ENCODE measurements around the gene ZNF592. TPM values are rescaled to one million over a fixed set of nuclear protein-coding genes. Genes with fewer than 3 reads are reported as not detected.

ZNF592 gene
- polyA plus RNA-seq, 1 donor from 2014 or later = 3.9 TPM

DNA sequence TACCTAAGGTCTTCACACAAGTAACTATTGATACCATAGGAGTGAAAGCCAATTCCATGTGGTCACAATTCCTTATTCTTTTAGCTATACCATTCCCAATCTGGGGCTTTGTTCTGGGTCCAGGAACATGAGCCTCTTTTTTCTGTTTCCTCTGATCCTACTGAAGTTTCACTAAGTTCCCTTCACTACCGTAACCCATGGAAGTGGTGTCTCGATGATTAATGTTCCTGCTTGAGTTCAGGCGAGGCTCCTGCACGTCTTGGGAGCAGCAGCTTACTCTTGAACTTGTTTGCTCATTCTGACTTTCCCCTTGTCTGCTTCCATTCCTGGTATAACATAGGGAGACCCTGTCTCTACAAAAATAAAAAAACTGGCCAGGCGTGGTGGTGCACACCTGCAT lies 23.6 kb downstream of the ZNF592 start:
- no peaks in the 10 kb centered on the region for H4K20me1 ChIP-seq (ENCODE audit: insufficient read depth)
- H3K4me2 ChIP-seq (ENCODE audit: low read length) = no peak overlapping the region
- TF ChIP-seq TAF1 (IDR thresholded peaks at IDR 0.05; ENCODE audit: low read depth) (no peak), POLR2AphosphoS5 (IDR thresholded peaks at IDR 0.05) (no peak), RAD21 (conservative IDR thresholded peaks at IDR 0.05) (no peak), MXI1 (conservative IDR thresholded peaks at IDR 0.05; ENCODE audit: poor library complexity, severe bottlenecking) (no peak), EZH2 (IDR thresholded peaks at IDR 0.05; ENCODE audit: borderline replicate concordance, insufficient read depth, low read length, poor library complexity, severe bottlenecking) (no peak), EP300 (conservative IDR thresholded peaks at IDR 0.05; ENCODE audit: poor library complexity, severe bottlenecking) (no peak), SMC3 (conservative IDR thresholded peaks at IDR 0.05; ENCODE audit: poor library complexity) (no peak)
- TF ChIP-seq, protein P1, sequence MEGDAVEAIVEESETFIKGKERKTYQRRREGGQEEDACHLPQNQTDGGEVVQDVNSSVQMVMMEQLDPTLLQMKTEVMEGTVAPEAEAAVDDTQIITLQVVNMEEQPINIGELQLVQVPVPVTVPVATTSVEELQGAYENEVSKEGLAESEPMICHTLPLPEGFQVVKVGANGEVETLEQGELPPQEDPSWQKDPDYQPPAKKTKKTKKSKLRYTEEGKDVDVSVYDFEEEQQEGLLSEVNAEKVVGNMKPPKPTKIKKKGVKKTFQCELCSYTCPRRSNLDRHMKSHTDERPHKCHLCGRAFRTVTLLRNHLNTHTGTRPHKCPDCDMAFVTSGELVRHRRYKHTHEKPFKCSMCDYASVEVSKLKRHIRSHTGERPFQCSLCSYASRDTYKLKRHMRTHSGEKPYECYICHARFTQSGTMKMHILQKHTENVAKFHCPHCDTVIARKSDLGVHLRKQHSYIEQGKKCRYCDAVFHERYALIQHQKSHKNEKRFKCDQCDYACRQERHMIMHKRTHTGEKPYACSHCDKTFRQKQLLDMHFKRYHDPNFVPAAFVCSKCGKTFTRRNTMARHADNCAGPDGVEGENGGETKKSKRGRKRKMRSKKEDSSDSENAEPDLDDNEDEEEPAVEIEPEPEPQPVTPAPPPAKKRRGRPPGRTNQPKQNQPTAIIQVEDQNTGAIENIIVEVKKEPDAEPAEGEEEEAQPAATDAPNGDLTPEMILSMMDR (IDR thresholded peaks at IDR 0.05; ENCODE audit: poor library complexity, severe bottlenecking) = no peak
- TF ChIP-seq, protein P2, sequence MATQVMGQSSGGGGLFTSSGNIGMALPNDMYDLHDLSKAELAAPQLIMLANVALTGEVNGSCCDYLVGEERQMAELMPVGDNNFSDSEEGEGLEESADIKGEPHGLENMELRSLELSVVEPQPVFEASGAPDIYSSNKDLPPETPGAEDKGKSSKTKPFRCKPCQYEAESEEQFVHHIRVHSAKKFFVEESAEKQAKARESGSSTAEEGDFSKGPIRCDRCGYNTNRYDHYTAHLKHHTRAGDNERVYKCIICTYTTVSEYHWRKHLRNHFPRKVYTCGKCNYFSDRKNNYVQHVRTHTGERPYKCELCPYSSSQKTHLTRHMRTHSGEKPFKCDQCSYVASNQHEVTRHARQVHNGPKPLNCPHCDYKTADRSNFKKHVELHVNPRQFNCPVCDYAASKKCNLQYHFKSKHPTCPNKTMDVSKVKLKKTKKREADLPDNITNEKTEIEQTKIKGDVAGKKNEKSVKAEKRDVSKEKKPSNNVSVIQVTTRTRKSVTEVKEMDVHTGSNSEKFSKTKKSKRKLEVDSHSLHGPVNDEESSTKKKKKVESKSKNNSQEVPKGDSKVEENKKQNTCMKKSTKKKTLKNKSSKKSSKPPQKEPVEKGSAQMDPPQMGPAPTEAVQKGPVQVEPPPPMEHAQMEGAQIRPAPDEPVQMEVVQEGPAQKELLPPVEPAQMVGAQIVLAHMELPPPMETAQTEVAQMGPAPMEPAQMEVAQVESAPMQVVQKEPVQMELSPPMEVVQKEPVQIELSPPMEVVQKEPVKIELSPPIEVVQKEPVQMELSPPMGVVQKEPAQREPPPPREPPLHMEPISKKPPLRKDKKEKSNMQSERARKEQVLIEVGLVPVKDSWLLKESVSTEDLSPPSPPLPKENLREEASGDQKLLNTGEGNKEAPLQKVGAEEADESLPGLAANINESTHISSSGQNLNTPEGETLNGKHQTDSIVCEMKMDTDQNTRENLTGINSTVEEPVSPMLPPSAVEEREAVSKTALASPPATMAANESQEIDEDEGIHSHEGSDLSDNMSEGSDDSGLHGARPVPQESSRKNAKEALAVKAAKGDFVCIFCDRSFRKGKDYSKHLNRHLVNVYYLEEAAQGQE (IDR thresholded peaks at IDR 0.05; ENCODE audit: borderline replicate concordance) = no peak
- H3K9me3 ChIP-seq (ENCODE audit: low read length) = no peaks in the 10 kb centered on the region
- H3K27me3 ChIP-seq (ENCODE audit: insufficient read depth, low read depth, low read length) = no peaks in the 10 kb centered on the region
- no peak overlapping the region for H3K27ac ChIP-seq (ENCODE audit: low read length)
- H3K9ac ChIP-seq (ENCODE audit: low read length) = no peak overlapping the region
- H3K79me2 ChIP-seq (replicated peaks; ENCODE audit: insufficient read depth, low read length) = peaks cover 5% of the 10 kb centered on the region
- H3K36me3 ChIP-seq (ENCODE audit: insufficient read depth, low read length) = peaks cover 5% of the 10 kb centered on the region
- no peaks in the 10 kb centered on the region for H3K9me2 ChIP-seq (ENCODE audit: insufficient read depth, low read length)
- H3K4me3 ChIP-seq (ENCODE audit: low read length) = no peak overlapping the region
- H2AFZ ChIP-seq (ENCODE audit: low read depth, low read length) = no peak overlapping the region
- no peaks in the 10 kb centered on the region for H3F3A ChIP-seq (ENCODE audit: insufficient read depth, low read length, poor library complexity, severe bottlenecking)

DNA sequence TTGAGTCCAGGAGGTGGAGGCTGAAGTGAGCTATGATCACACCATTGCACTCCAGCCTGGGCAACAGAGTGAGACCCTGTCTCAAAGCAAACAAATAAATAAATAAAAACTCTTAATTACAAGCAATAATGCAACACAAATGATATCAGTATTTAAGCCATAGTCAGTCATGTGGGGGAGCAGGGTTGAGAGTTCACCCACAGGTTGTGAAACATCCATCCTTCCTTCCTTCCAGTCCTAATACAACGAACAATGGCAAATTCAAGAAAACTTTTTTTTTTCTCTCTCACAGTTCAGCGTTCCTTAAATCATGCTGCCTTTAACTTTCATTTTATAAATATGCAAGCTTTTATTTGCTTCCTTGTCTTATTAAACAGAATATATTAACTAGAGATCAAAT lies 24.1 kb downstream of the ZNF592 start:
- H4K20me1 ChIP-seq (ENCODE audit: insufficient read depth) = no peaks in the 10 kb centered on the region

More for the DNA sequence above, 24.1 kb downstream of the ZNF592 start:
- Histone ChIP-seq H3K27me3 (ENCODE audit: insufficient read depth, low read depth, low read length) (no peaks in the 10 kb centered on the region), H3K79me2 (replicated peaks; ENCODE audit: insufficient read depth, low read length) (peaks cover 5% of the 10 kb centered on the region), H3K9me3 (ENCODE audit: low read length) (no peaks in the 10 kb centered on the region), H3K36me3 (ENCODE audit: insufficient read depth, low read length) (peaks cover 5% of the 10 kb centered on the region), H3K9me2 (ENCODE audit: insufficient read depth, low read length) (no peaks in the 10 kb centered on the region), H3K27ac (ENCODE audit: low read length) (no peak overlapping the region), H3K4me3 (ENCODE audit: low read length) (no peak overlapping the region), H3K4me2 (ENCODE audit: low read length) (no peak overlapping the region), H2AFZ (ENCODE audit: low read depth, low read length) (no peak overlapping the region), H3F3A (ENCODE audit: insufficient read depth, low read length, poor library complexity, severe bottlenecking) (no peaks in the 10 kb centered on the region), H3K9ac (ENCODE audit: low read length) (no peak overlapping the region)
- no peak for TF ChIP-seq TAF1 (IDR thresholded peaks at IDR 0.05; ENCODE audit: low read depth)
- no peak for TF ChIP-seq MXI1 (conservative IDR thresholded peaks at IDR 0.05; ENCODE audit: poor library complexity, severe bottlenecking)
- no peak for TF ChIP-seq POLR2AphosphoS5 (IDR thresholded peaks at IDR 0.05)
- no peak for TF ChIP-seq EP300 (conservative IDR thresholded peaks at IDR 0.05; ENCODE audit: poor library complexity, severe bottlenecking)
- no peak for TF ChIP-seq RAD21 (conservative IDR thresholded peaks at IDR 0.05)
- TF ChIP-seq, protein P2 (IDR thresholded peaks at IDR 0.05; ENCODE audit: borderline replicate concordance) = no peak
- TF ChIP-seq EZH2 (IDR thresholded peaks at IDR 0.05; ENCODE audit: borderline replicate concordance, insufficient read depth, low read length, poor library complexity, severe bottlenecking) = no peak
- TF ChIP-seq, protein P1 (IDR thresholded peaks at IDR 0.05; ENCODE audit: poor library complexity, severe bottlenecking) = no peak
- no peak for TF ChIP-seq SMC3 (conservative IDR thresholded peaks at IDR 0.05; ENCODE audit: poor library complexity)
